NB4 (cell line): ENCODE data around the gene ENTREP3.
"Not testable (repeated sequence)": the region's sequence is repeated elsewhere in the genome, so short reads cannot be mapped to it uniquely, and the experiment has no call there.

Experiments used
- DNase-seq: peaks from one replicate; pipeline ENCODE4 v3.0.0; 2010; ENCODE audit warnings: low read depth
- H3K4me3 ChIP-seq: one replicate; pipeline ENCODE4 v1.5.1; 2011; ENCODE audit warnings: mild to moderate bottlenecking, low read depth, low read length, moderate library complexity
- CTCF ChIP-seq: IDR thresholded peaks from one replicate; pipeline ENCODE4 v1.5.1; 2012; ENCODE audit warnings: low read depth, low read length
- MYC ChIP-seq: IDR thresholded peaks from 2 replicates; pipeline ENCODE4 v1.6.1; 2011; ENCODE audit warnings: low read depth, low read length
- POLR2A ChIP-seq: IDR thresholded peaks from 2 replicates; pipeline ENCODE4 v1.6.1; 2011; ENCODE audit warnings: mild to moderate bottlenecking; ENCODE audit not compliant: insufficient read length; ENCODE audit errors: extremely low read depth
- TF ChIP-seq, protein P1 (sequence below): IDR thresholded peaks from 2 replicates; pipeline ENCODE4 v1.6.1; 2011; ENCODE audit warnings: low read depth, low read length

The ENTREP3 gene

DNA sequence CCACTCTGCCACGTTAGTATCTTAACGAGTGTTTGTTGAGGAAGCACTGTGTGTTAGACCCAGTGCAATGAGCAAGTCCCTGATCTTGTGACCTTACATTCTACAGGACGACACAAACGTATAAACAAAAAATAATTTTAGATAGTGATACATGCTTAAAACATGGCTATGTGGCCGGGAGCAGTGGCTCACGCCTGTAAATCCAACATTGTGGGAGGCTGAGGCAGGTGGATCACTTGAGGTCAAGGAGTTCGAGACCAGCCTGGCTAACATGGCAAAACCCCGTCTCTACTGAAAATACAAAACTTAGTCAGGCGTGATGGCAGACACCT, 27.2 kb downstream of the ENTREP3 start:
- no peak for DNase-seq
- H3K4me3 ChIP-seq: peak overlapping the region; percentile 69

DNA sequence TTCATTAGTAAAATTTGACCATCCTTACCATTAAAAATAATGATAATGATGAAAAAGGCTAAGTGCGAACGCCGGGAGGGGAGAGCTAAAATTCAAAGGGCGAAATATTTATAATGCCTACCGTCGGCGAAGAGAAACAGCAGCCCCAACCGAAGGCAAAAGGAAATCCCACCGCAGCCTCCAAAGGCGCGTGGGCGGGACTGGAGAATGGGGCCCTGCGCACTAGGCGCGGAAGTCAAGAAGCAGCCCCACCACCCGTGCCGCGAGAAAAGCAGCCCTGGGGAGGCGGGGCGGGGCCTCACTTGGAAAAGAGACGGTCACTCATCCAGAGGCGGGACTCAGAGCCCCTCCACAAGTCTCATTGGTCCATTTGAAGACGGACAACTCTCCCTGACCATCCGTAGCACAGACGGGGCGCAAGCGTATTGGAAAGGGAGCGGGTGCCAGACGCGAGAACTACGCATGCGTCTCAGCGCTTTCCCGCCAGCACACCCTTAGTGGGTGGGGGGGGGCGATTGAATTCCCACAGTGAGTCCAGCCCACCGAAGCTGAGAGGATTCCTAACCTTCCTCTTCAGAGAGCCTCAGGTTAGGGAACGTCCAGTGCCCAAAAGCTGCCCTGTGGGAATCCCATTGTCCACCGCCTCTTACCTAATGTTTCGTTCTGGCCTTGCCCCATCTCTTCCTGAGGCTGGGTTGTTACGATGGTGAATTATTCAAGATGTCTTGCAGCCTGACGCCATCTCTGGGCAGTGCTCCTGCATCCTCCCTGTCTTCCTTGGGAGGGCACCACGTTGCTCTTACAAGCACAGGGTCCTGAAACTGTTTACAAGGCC, 27.8 kb downstream of the ENTREP3 start:
- no peak for TF ChIP-seq CTCF
- TF ChIP-seq POLR2A: peak; percentile 85
- peak; percentile 64; the same call in 1 of the 2 replicates for TF ChIP-seq MYC
- TF ChIP-seq, protein P1, sequence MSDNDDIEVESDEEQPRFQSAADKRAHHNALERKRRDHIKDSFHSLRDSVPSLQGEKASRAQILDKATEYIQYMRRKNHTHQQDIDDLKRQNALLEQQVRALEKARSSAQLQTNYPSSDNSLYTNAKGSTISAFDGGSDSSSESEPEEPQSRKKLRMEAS: peak; percentile 52; the same call in 1 of the 2 replicates
- H3K4me3 ChIP-seq: peak overlapping the region; percentile 95
- DNase-seq: peak; percentile 99

More for the DNA sequence above, 27.2 kb downstream of the ENTREP3 start:
- TF ChIP-seq CTCF (no peak), POLR2A (no peak), MYC (no peak)
- TF ChIP-seq, protein P1: no peak

DNA sequence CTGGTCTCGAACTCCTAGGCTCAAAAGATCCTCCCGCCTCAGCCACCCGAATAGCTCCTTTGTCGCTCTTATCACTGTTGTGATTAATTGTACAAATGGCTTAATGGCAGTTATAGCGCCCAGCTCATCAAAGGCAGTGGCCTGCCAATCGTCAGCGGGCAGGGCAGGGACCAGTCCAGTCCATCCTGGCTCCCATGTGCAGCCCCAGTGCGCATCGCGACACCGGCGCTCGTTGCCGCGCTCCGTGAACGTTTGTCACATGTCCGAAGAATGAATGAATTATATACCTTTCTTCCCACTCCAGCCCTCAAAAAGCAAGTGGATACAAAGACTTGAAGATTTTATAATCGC, 28.4 kb downstream of the ENTREP3 start:
- TF ChIP-seq, protein P1: 0 out of 2 replicates have a peak, but pooled peaks have one; percentile 12
- no peak; the same call in 1 of the 2 replicates for TF ChIP-seq MYC
- H3K4me3 ChIP-seq: peak overlapping the region; percentile 95
- DNase-seq: peak; percentile 70

GRCh38 chr1:155226188-155226909, 28.9 kb downstream of the ENTREP3 start:
- DNase-seq: peak; percentile 92
- H3K4me3 ChIP-seq: peak overlapping the region; percentile 95
- TF ChIP-seq, protein P1: peak; percentile 33; the same call in 1 of the 2 replicates
- TF ChIP-seq POLR2A (no peak), MYC (no peak; the same call in 1 of the 2 replicates), CTCF (peak; percentile 66)

DNA sequence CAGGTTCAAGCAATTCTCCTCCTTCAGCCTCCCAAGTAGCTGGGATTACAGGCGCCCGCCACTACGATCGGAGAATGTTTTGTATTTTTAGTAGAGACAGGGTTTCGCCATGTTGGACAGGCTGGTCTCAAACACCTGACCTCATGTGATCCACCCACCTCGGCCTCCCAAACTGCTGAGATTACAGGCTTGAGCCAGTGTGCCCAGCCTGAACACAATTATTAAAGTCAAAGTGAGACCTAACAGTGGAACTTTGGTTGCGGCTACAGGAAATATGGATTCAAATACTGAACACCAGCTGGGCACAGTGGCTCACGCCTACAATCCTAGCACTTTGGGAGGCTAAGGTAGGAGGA, 29.9 kb downstream of the ENTREP3 start:
- DNase-seq: not testable (repeated sequence)
- peak overlapping the region; percentile 95 for H3K4me3 ChIP-seq

- TF ChIP-seq, protein P1: no peak
- TF ChIP-seq CTCF (no peak), MYC (no peak), POLR2A (no peak)
- DNase-seq: peak; percentile 44
- H3K4me3 ChIP-seq: no peak overlapping the region
These were observed 32.2 kb downstream of the ENTREP3 start for GRCh38 chr1:155223047-155223446.

DNA sequence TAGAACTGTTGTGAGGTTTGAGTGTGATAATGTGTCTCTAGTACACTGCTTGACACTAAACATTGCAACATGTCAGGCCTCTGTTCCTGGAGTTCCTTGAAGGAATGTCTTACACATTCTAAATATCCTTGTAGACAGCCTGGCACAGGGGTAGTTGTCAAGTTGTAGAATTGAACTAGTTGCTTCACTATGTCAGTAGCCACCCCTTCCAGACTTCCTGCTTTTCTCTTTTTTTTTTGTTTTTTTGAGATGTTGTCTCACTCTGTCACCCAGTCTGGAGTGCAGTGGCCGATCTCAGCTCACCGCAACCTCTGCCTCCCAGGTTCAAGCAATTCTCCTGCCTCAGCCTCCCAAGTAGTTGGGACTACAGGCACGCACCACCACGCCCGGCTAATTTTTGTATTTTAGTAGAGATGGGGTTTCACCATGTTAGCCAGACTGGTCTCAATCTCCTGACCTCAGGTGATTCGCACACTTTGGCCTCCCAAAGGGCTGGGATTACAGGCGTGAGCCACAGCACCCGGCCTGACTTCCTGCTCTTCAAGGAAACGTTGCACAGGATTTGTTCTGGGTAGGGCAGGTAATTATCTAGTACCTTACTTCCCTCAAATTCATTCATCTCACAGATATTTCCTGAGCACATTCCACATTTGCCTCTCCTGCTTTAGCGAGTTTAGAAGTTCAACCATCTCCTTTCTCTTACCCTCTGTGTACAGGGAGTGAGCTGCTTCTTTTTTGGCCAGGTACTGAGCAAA, 34.9 kb downstream of the ENTREP3 start:
- H3K4me3 ChIP-seq, DNase-seq: not testable (repeated sequence)
